HG02678 (cell line): ENCODE data around the gene ZNF652.
"Not testable (repeated sequence)": the region's sequence is repeated elsewhere in the genome, so short reads cannot be mapped to it uniquely, and the experiment has no call there.

Source experiments
- ATAC-seq: cut with Tn5 transposase; IDR thresholded peaks from one replicate; pipeline ENCODE4 v1.9.1; 2021; ENCODE audit warnings: mild to moderate bottlenecking, moderate library complexity; ENCODE audit not compliant: unreplicated experiment

Gene ZNF652

DNA sequence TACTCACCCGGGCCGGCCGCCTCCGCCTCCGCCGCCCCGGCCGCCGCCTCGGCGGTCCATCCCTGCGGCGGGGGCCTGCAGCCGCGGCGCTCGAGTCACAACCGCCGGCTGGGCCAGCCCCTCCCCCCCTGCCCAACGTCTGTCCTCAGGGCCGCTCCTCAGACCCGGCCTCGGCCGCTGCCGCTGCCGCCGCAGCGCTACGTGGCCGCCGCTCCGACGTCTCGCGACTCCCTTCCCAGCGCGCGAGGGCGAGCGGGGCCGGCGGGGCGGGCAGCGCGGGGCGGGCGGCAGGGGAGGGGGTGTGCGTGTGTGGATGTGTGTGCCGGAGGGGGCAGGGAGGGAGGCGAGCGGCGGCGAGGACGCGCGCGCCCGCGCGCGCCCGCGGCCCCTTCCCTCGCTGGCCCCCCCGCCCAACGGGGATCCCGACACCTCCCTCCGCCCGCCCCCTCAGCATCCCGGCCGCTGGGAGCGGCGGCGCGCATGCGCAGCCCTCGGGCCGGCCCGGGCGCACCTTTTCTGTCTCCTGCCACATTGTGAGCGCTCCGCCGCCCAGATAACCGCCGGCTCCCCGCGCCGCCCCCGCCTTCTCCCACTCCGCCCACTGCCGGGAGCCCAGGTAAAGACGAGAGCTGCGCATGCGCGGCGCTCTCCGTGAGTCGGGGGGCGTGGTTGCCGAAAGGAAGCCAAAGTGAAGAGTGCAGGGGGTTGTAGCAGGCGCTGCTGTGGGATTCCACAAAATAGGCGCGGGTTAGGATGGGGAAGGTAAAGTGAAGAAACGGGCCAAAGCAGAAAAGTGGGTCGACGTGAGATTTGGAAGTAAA is at the start of gene ZNF652:
Gene ZNF652, minus strand, starts transcription at position 349 of the 821 bp plus-strand sequence. CDS start 44,525 bp downstream, outside the sequence.
- ATAC-seq = peak; percentile 70

DNA sequence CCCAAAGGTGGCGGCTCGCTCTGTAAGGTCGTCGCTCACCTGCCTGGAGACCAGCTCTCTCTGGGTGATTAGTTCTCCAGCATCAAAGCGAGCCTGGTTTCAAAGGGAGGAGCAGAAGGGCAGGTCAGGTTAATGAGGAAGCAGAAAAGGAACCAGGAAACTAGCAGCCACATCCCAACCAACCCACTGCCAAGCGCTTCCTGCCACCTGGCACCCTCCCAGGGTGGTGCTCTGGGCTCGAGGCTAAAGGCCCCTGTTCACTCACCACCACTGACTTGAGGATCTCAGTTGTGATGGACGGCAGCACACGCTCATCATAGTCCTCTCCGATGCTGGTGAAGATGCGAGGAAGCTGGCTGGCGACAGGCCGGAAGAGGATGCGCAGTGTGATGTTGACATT is 47.0 kb upstream of the ZNF652 start:
- ATAC-seq = no peak

DNA sequence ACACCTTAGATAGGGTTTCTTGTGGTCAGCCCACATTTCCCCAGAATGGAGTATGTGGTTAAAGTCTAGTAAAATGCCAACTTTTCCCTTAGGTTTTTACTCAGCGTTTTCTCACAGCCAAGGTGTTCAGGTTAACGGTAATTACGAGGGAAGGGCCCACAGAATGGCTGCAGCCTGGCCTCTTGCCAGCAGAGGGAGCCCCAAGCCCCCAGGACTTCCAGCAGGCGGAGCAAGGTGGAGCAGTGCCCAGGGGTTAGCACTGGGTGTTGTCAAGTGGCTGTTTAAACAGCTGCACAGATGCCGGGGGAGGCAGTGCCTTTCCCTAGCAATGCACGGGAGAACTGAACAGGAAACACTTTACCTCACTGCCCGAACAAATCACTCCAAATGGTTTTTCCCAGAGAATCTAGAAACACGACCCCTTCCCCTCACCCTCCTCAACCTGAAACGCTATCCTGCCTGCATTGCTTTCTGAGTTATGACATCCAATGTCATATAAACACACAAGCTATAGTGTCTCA is 46.0 kb upstream of the ZNF652 start:
- peak; percentile 64 for ATAC-seq

DNA sequence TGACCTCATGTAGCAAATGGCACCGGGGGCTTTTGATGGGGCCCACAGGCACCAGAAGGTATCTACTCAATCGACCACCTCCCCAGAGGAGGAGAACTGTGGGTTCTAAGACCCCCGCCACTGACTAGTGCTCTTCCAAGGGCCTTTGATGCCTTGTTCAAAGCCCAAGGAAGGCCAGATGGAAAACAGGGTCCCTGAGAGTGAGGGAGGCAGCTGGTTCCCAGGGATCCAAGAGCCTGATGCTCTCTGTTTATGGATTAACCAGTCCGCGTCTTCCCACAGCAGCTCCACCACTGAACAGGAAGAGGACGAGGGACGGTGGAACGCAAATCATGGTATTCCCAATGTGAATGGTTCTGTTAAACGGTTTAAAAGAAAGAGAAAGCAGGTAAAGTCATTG is 45.0 kb upstream of the ZNF652 start:
- no peak for ATAC-seq

DNA sequence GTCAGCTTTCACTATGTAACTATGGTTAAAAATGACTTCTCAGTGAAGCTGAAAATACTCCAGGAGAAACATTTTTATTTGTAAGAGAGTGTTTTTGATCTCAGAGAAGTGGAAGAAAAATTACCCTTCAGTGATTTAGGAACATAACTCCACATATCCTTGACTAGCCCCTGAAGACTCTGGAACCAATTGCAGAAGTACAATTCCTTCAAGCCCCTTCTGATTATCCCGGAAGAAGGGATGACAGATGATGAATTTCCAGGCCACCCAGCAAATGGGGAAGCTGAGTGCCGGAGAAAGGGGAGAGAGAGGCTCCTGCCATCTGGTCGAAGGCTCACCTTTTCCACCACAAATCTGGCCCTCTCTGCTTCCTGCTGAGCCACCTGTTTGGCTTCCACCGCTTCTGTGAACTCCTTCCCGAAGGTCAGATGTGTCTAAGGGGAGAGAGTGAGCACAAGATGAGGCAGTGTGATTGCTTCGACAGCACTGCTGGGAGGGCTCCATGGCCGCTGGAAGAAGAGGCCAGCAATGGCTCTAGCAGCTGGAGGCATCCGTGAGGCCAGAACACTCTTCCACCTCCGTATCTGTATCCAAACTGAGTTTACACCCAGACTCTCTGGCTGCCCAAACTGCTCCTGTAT is 44.5 kb upstream of the ZNF652 start:
- ATAC-seq = no peak

DNA sequence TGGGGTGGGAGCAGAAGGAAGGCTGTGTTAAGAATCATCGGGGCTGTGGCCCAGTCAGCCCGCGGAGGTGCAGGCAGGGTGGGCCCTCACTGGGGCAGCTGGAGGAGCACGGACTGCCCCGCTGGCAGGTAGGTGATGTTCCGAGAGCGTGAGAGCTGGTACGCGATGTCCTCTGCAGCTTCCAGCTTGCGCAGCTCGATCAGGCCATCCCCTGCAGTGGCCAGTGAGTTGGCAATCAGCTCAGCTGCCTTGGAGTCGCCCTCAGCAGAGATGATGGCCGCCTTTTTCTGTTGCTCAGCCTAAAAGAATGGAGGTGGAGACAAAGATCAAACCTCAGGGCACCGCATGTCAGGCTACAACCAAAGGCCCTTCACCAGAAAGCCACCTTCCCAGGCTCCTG is 42.9 kb upstream of the ZNF652 start:
- ATAC-seq = no peak

DNA sequence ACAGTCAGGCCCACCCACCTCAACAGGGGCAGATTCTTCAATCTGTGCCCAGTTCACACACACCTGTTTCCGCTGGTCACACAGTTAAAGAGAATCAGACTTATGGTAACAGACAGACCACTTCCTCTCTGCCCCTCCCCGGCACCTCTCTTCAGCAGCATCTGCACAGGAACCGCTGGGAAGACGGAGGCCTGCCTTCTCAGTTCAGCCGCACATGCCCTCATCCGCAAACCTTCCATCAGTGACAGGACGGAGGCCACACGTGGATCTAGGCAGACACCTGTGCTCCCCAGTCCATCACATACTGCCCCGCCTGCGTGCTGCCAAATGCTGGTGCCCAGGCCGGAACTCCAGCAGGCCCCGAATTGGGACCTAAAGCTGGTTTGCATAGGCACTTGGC is 42.3 kb upstream of the ZNF652 start:
- ATAC-seq = peak; percentile 47

DNA sequence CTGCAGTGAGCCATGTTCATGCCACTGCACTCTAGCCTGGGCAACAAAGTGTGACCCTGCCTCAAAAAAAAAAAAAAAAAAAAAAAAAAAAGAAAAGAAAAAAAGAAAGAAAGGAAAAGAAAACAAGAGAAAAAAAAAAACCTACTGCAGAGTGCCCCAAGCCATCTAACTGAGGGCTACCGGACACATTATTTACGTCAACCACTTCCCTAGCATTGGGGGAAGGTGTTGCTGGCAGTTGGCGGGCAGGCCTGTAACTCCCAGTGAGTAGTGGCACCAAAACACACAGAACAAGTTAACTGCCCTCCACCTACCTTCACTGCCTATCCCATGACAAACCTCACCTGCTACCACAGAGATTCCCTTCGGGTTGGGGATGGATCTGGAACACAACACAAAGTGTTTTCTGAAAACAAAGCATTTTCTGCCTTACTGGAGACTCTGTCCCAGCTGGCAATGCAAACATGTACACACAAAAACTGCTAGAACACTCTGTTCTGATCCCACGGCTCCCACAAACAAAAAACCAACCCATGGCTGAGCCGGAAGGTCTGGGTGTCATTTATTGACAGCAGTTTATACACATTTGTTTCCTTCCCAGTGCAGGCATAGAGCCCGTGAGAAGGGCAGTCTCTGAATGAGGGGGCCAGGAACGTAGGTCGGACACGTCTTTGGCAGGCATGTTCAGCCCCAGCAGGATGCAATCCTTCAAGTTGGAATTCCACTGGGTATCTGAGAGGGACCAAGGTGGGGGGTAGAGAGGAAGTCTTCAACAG is 41.7 kb upstream of the ZNF652 start:
- ATAC-seq = no peak

DNA sequence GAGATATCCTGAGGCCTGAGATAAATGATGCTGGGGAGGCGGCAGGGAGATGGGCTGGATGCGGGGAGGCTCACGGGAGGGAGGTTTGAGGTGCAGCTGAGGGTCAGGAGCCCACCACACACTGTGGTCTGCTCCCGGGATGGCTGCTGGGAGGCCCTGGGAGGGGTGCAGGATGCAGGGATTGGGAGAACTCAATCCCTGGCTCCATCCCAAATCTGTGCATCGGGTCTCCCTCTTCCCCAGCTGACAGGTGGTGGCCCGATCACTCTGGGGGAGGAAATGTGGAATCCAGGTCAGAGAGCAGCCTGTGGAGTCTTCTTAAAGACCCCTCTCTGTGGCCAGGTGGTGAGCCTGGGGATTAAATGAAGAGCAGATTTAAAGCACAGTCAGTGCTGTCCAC is 40.7 kb upstream of the ZNF652 start:
- ATAC-seq = no peak

DNA sequence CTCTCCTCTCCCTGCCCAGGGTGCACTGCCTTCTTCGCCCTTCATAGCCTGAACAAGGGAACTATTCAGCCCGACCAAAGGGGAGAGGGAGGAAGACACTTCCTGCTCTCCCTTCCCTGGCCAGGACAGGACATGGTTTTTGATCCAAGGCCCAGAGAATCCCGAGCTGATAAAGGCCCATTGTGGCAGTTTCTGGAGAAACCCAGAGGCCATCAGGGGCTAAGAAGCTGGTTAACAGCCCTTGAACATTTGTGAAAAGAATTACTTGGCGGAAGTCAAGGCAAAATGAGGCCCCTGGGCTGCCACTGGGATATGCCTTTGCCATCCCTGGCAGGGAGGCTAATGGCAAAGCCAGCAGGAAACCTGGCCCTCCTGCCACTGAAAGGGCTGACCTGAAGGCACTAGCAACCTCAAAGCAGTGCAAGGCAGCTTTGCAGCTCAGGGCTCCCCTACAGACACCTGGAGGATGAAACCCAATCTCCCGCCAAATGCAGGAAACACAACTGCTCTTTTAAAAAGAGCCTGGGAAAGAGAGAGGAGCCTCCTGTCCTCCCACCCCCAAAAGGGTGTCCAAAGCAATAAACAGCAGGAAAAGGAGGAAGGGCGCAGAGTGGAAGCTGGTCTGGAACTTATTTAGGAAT is 40.0 kb upstream of the ZNF652 start:
- ATAC-seq = no peak

DNA sequence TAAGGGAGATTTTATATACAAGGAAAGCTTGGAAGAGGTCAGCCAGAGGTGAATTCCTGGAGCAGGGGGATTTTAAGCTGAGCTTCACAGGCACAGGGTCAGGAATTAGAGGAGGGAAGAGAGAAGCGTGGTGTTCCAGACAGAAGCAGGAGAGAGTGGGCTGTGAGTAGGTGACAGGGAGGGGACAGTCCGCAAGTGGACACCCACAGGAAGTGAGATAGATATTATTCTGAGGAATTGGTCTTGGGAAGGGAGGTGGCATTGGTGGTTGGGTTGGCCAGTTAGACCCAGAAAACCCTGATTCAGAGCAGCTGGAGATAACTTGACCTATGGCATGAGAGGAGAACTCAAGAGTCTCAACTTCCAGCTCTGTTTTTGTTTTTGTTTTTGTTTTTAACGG is 37.9 kb upstream of the ZNF652 start:
- ATAC-seq = no peak

DNA sequence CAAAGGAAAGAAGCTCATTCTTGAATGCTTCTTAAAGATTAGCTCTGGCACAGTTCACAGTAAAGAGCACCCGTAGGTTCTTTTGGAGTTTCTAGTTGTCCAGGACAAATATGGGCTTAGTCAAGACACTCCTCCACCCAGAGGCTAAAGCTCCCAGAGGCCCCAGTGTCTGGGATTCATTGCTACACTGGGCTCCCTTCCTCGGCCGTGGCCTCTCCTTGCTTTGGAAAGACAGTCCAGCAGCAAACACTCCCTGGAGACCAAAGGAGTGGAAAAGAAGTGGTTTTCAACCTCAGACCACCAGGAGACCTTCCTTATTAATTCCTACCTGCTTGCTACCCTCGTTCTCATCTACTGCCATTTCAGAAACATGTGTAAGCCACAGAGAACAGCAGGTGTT is 35.5 kb upstream of the ZNF652 start:
- ATAC-seq = no peak

DNA sequence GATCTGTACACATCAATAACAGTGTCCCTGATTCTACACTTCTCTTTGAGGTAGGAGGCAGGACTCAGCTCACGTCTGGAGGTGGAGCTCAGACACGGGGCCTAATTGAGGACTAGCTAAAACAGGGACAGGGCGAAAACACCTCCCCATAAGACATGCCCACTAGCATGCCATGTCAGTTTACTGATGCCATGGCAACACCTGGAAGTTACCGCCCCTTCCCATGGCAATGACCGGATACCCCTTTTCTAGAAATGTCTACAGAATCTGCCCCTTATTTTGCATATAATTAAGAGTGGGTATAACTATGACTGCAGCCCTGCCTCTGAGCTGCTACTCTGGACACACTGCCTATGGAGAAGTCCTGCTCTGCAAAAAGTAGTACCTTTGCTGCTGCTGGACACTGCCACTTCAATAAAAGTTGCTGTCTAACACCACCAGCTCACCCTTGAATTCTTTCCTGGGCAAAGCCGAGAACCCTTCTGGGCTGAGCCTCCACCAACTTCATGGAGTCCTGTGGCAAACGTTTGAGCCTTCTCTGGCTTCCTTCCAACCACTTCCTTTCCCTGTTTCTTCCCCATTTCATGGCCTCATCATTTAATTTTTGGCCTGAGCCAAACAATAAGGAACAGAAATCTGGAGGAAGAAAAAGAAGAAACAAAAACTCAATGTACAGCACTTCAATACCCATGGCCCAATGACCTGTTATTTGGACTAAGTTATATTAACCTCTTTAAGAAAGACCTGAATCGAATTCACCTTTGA is 31.6 kb upstream of the ZNF652 start:
- ATAC-seq = no peak

DNA sequence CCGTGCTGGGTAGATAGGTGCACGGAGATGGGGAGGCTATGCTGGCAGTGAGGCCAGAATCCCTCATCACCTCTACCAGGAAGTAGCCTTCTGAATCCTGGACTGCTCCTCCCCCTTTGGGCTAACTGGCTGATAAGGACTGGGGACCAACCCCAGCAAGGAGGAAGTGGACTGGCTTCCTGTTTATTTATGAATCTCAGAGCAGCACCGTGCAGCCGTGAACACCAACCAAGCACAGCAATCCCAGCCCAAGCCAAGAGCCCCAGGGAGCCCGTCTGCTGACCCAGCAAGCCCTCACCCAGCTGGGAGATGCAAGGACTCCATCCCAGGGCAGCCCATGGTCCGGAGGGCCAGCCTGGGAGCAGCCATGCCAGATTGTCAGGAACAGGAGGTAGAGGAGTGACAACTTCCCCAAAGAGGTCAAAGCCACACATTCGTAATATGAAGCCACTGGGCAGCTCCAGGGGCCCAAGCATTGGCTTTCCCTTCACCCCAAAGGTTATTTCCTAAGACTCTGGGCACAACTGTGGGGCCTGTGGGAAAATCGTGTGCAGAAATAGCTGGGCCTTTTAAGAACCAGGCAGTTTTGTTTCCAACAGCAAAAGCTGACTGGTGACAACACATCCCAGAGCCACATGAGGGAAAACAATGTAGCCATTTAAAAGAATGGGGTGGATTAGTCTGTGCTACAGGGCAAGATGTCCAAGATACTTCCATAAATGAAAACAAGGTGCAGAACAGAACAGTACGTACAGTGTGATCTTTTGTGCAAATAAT is 28.7 kb upstream of the ZNF652 start:
- ATAC-seq = no peak

DNA sequence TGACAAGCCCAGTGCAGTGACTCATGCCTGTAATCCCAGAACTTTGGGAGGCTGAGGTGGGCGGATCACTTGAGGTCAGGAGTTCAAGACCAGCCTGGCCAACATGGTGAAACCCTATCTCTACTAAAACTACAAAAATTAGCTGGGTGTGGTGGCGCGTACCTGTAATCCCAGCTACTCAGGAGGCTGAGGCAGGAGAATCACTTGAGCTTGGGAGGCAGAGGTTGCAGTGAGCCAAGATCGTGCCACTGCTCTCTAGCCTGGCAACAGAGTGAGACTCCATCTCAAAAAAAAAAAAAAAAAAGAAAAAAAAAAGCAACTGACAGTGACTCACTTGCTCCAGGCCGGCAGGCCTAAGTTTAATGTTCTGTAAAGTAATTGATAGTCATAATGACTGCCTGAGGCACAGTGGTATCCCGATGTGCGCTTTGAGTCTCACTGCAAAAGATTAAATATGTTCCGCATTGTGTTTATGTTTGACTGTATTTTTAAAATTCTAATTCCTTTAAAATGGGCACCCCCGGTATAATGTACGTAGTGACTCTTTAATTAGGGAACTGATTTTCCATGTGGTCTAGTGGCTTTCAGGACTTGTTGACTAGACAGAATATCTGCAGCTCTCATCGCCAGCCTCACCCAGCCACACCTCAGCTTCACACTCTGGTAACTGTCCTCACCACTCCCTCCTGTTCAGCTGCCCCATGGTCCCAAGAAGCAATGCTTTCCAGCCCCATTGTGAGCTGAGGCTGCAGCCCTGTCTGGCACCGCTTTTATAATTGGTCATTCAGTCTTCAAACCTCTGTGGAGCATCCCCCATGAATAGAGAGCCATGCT is 27.7 kb upstream of the ZNF652 start:
- ATAC-seq = not testable (repeated sequence)

DNA sequence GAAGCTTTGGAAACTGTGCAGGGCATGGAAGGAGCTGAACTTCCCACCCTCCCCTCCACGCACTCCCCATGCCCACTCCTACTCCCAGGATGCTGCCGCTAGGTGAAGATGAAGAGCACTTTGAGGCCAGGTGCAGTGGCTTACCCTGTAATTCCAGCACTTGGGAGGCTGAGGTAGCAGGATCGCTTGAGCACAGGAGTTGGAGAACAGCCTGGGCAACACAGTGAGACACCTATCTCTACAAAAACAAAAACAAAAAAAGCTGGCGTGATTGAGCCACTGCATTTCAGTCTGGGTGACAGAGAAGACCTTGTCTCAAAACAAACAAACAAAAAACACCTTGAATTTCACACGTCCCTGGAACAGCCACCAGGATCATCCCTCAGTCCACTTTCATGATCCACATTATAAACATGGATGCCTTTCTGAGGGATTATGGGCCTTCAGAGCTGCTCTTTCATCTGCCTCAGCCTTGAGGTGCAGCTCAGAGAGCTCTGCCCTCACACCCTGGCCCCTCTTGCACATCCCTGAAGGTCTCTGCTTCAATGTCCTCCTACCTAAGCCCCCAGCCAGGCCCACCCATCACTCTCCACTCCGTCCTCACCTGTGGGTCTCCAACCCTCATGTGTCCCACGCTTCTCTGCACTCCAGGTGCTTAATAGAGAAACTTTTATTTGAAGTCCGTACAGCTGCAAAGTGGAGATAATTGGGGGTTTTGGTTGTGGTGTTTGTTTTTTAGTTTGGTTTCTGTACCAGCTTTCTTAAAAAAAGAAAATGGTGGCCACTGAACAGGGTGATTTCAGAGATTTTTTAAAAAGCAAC is 26.9 kb upstream of the ZNF652 start:
- no peak for ATAC-seq

DNA sequence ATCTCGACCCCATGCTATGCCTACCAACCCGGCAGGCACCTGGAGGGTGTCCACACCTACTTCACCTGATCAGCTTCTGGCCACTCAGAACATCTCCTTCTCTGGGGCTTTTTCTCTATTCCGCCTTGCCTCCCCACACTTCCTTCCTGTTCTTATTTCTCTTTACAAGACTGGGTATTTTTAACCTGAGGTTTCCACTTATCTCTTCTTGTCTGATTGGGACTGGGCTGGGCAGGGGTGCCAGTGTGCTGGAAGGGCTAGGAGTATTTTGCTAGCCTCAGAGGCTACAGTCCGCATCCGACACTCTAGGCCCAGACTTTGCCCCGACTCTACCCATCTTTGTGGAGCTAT is 26.2 kb upstream of the ZNF652 start:
- peak; percentile 51 for ATAC-seq
